ENCODE measurements around the gene CRY1. TPM values are rescaled to one million over a fixed set of nuclear protein-coding genes. Genes with fewer than 3 reads are reported as not detected.

CRY1 gene
- total and polyA plus RNA-seq, 4 experiments from 2014 or later = 27.6 to 37.3 (median 31.7) TPM

- no peaks in the 10 kb centered on the region for H3K36me3 ChIP-seq (ENCODE audit: insufficient read depth, low read length)
- peaks cover 0 to 1% (median 0%) of the 10 kb centered on the region in 8 donors for H3K9me3 Mint-ChIP-seq
- H3K9me3 ChIP-seq (ENCODE audit: control insufficient read depth in 1 of 2, low read length in 2 of 2) = no peaks in the 10 kb centered on the region
- H3K4me3 ChIP-seq (ENCODE audit: low read length in 2 of 2) = no peak overlapping the region
- H3K27me3 ChIP-seq (ENCODE audit: insufficient read depth, low read length) = peaks cover 11% of the 10 kb centered on the region
- H3K36me3 Mint-ChIP-seq = no peaks in the 10 kb centered on the region
- no peak overlapping the region for H3K4me3 Mint-ChIP-seq
- peaks cover 15 to 18% of the 10 kb centered on the region in 2 donors for H3K27me3 Mint-ChIP-seq
- no peaks in the 10 kb centered on the region for H3K4me1 Mint-ChIP-seq
- POLR2A ChIA-PET (ENCODE audit: partially characterized antibody) = no interaction called here
- intact Hi-C loops (cut with micrococcal nuclease) = no loop called here
- CTCF ChIA-PET (ENCODE audit: partially characterized antibody) = interaction anchor here (1.3 kb wide), 2 partner anchors 10 to 283 kb away, joined by 3 to 4 read pairs; no protein-coding TSS in a partner anchor
- DNase-seq = no peak
- H3K27ac Mint-ChIP-seq = no peak overlapping the region
- no peaks in the 10 kb centered on the region for H3K4me1 ChIP-seq (ENCODE audit: insufficient read depth, low read length)
- H3K27ac ChIP-seq (ENCODE audit: low read depth, low read length) = no peak overlapping the region
Observed at GRCh38 chr12:107122452-107122958, 29.2 kb upstream of the CRY1 start.

GRCh38 chr12:107119091-107119490 lies 25.7 kb upstream of the CRY1 start:
- ChIA-PET POLR2A (ENCODE audit: partially characterized antibody) (no interaction called here), CTCF (ENCODE audit: partially characterized antibody) (interaction anchor here (1.1 kb wide), 1 partner anchor 487 kb away, joined by 3 read pairs; no protein-coding TSS in a partner anchor)
- Histone ChIP-seq H3K36me3 (ENCODE audit: insufficient read depth, low read length) (no peaks in the 10 kb centered on the region), H3K4me3 (ENCODE audit: low read length in 2 of 2) (no peak overlapping the region), H3K4me1 (ENCODE audit: insufficient read depth, low read length) (no peaks in the 10 kb centered on the region), H3K9me3 (ENCODE audit: control insufficient read depth in 1 of 2, low read length in 2 of 2) (no peaks in the 10 kb centered on the region), H3K27me3 (ENCODE audit: insufficient read depth, low read length) (peaks cover 11% of the 10 kb centered on the region), H3K27ac (ENCODE audit: low read depth, low read length) (no peak overlapping the region)
- H3K27me3 Mint-ChIP-seq = peaks cover 17 to 18% of the 10 kb centered on the region in 2 donors
- intact Hi-C loops (cut with micrococcal nuclease) = no loop called here
- DNase-seq = no peak
- no peaks in the 10 kb centered on the region for H3K4me1 Mint-ChIP-seq
- H3K36me3 Mint-ChIP-seq = no peaks in the 10 kb centered on the region
- no peak overlapping the region for H3K4me3 Mint-ChIP-seq
- no peak overlapping the region for H3K27ac Mint-ChIP-seq
- peaks cover 0 to 1% (median 0%) of the 10 kb centered on the region in 8 donors for H3K9me3 Mint-ChIP-seq

GRCh38 chr12:107118624-107119023 lies 25.3 kb upstream of the CRY1 start:
- H3K27ac Mint-ChIP-seq = no peak overlapping the region
- Histone ChIP-seq H3K27me3 (ENCODE audit: insufficient read depth, low read length) (peaks cover 11% of the 10 kb centered on the region), H3K9me3 (ENCODE audit: control insufficient read depth in 1 of 2, low read length in 2 of 2) (no peaks in the 10 kb centered on the region), H3K36me3 (ENCODE audit: insufficient read depth, low read length) (no peaks in the 10 kb centered on the region), H3K4me1 (ENCODE audit: insufficient read depth, low read length) (no peaks in the 10 kb centered on the region), H3K4me3 (ENCODE audit: low read length in 2 of 2) (no peak overlapping the region), H3K27ac (ENCODE audit: low read depth, low read length) (no peak overlapping the region)
- ChIA-PET CTCF (ENCODE audit: partially characterized antibody) (interaction anchor here (1.1 to 6.1 kb wide), 2 partner anchors 13 to 487 kb away, joined by 3 to 46 read pairs; no protein-coding TSS in a partner anchor), POLR2A (ENCODE audit: partially characterized antibody) (no interaction called here)
- H3K9me3 Mint-ChIP-seq = peaks cover 0 to 1% (median 0%) of the 10 kb centered on the region in 8 donors
- no peaks in the 10 kb centered on the region for H3K4me1 Mint-ChIP-seq
- no peak overlapping the region for H3K4me3 Mint-ChIP-seq
- intact Hi-C loops (cut with micrococcal nuclease) = no loop called here
- no peaks in the 10 kb centered on the region for H3K36me3 Mint-ChIP-seq
- DNase-seq = no peak
- peaks cover 16 to 17% of the 10 kb centered on the region in 2 donors for H3K27me3 Mint-ChIP-seq

GRCh38 chr12:107115119-107115518 lies 21.8 kb upstream of the CRY1 start:
- Histone ChIP-seq H3K9me3 (ENCODE audit: control insufficient read depth in 1 of 2, low read length in 2 of 2) (no peaks in the 10 kb centered on the region), H3K27me3 (ENCODE audit: insufficient read depth, low read length) (no peaks in the 10 kb centered on the region), H3K4me3 (ENCODE audit: low read length in 2 of 2) (no peak overlapping the region), H3K4me1 (ENCODE audit: insufficient read depth, low read length) (no peaks in the 10 kb centered on the region), H3K36me3 (ENCODE audit: insufficient read depth, low read length) (no peaks in the 10 kb centered on the region), H3K27ac (ENCODE audit: low read depth, low read length) (no peak overlapping the region)
- Mint-ChIP-seq H3K27ac (no peak overlapping the region), H3K27me3 (peaks cover 8 to 26% of the 10 kb centered on the region in 2 donors), H3K9me3 (peaks cover 0 to 1% (median 0%) of the 10 kb centered on the region in 8 donors), H3K36me3 (no peaks in the 10 kb centered on the region), H3K4me1 (no peaks in the 10 kb centered on the region), H3K4me3 (no peak overlapping the region)
- DNase-seq = no peak
- CTCF ChIA-PET (ENCODE audit: partially characterized antibody) = interaction anchor here (1.0 to 6.1 kb wide), 2 partner anchors 10 to 16 kb away, joined by 3 to 46 read pairs; no protein-coding TSS in a partner anchor
- intact Hi-C loops (cut with micrococcal nuclease) = no loop called here
- POLR2A ChIA-PET (ENCODE audit: partially characterized antibody) = no interaction called here

- intact Hi-C loops (cut with micrococcal nuclease) = no loop called here
- DNase-seq = no peak
Observed at GRCh38 chr12:107111314-107111713, 18.0 kb upstream of the CRY1 start.

GRCh38 chr12:107109726-107110719 lies 16.7 kb upstream of the CRY1 start:
- H3K27me3 Mint-ChIP-seq = peaks cover 8 to 20% of the 10 kb centered on the region in 2 donors
- Histone ChIP-seq H3K9me3 (ENCODE audit: control insufficient read depth in 1 of 2, low read length in 2 of 2) (no peaks in the 10 kb centered on the region), H3K4me1 (ENCODE audit: insufficient read depth, low read length) (no peaks in the 10 kb centered on the region), H3K4me3 (ENCODE audit: low read length in 2 of 2) (no peak overlapping the region), H3K36me3 (ENCODE audit: insufficient read depth, low read length) (no peaks in the 10 kb centered on the region), H3K27me3 (ENCODE audit: insufficient read depth, low read length) (no peaks in the 10 kb centered on the region), H3K27ac (ENCODE audit: low read depth, low read length) (no peak overlapping the region)
- intact Hi-C loops (cut with micrococcal nuclease) = loop anchor here (10.0 kb wide), 1 partner anchor 265 kb away; no protein-coding TSS in a partner anchor
- ChIA-PET CTCF (ENCODE audit: partially characterized antibody) (no interaction called here), POLR2A (ENCODE audit: partially characterized antibody) (no interaction called here)
- H3K9me3 Mint-ChIP-seq = no peaks in the 10 kb centered on the region
- no peaks in the 10 kb centered on the region for H3K36me3 Mint-ChIP-seq
- peaks cover 0 to 3% (median 0%) of the 10 kb centered on the region in 4 donors for H3K4me1 Mint-ChIP-seq
- no peak for DNase-seq
- no peak overlapping the region for H3K4me3 Mint-ChIP-seq
- no peak overlapping the region for H3K27ac Mint-ChIP-seq

More at GRCh38 chr12:107111314-107111713, 18.0 kb upstream of the CRY1 start:
- CTCF ChIA-PET (ENCODE audit: partially characterized antibody) = interaction anchor here (1.8 kb wide), 1 partner anchor 20 kb away, joined by 9 read pairs; no protein-coding TSS in a partner anchor
- Histone ChIP-seq H3K4me1 (ENCODE audit: insufficient read depth, low read length) (no peaks in the 10 kb centered on the region), H3K27ac (ENCODE audit: low read depth, low read length) (no peak overlapping the region), H3K27me3 (ENCODE audit: insufficient read depth, low read length) (no peaks in the 10 kb centered on the region), H3K36me3 (ENCODE audit: insufficient read depth, low read length) (no peaks in the 10 kb centered on the region), H3K4me3 (ENCODE audit: low read length in 2 of 2) (no peak overlapping the region), H3K9me3 (ENCODE audit: control insufficient read depth in 1 of 2, low read length in 2 of 2) (no peaks in the 10 kb centered on the region)
- no peak overlapping the region for H3K27ac Mint-ChIP-seq
- POLR2A ChIA-PET (ENCODE audit: partially characterized antibody) = no interaction called here
- H3K4me1 Mint-ChIP-seq = no peaks in the 10 kb centered on the region
- H3K4me3 Mint-ChIP-seq = no peak overlapping the region
- no peaks in the 10 kb centered on the region for H3K36me3 Mint-ChIP-seq
- peaks cover 8 to 22% of the 10 kb centered on the region in 2 donors for H3K27me3 Mint-ChIP-seq
- H3K9me3 Mint-ChIP-seq = no peaks in the 10 kb centered on the region

- no peaks in the 10 kb centered on the region for H3K27me3 ChIP-seq (ENCODE audit: insufficient read depth, low read length)
- no peak overlapping the region for H3K27ac ChIP-seq (ENCODE audit: low read depth, low read length)
- Mint-ChIP-seq H3K36me3 (no peaks in the 10 kb centered on the region), H3K4me1 (peaks cover 0 to 3% (median 0%) of the 10 kb centered on the region in 4 donors), H3K27me3 (peaks cover 8 to 19% of the 10 kb centered on the region in 2 donors), H3K27ac (no peak overlapping the region), H3K4me3 (no peak overlapping the region), H3K9me3 (no peaks in the 10 kb centered on the region)
- POLR2A ChIA-PET (ENCODE audit: partially characterized antibody) = no interaction called here
- intact Hi-C loops (cut with micrococcal nuclease) = loop anchor here (10.0 kb wide), 1 partner anchor 264 kb away; no protein-coding TSS in a partner anchor
- no peak for DNase-seq
- H3K4me1 ChIP-seq (ENCODE audit: insufficient read depth, low read length) = no peaks in the 10 kb centered on the region
- no peaks in the 10 kb centered on the region for H3K9me3 ChIP-seq (ENCODE audit: control insufficient read depth in 1 of 2, low read length in 2 of 2)
- no peaks in the 10 kb centered on the region for H3K36me3 ChIP-seq (ENCODE audit: insufficient read depth, low read length)
- H3K4me3 ChIP-seq (ENCODE audit: low read length in 2 of 2) = no peak overlapping the region
- CTCF ChIA-PET (ENCODE audit: partially characterized antibody) = interaction anchor here (1.7 to 11.5 kb wide), 2 partner anchors 10 to 18 kb away, joined by 5 to 153 read pairs; partner anchors contain the start of gene CRY1
Observed at GRCh38 chr12:107108995-107109508, 15.7 kb upstream of the CRY1 start.
